Measurements from ENCODE around the gene CCDC157. TPM values are rescaled to one million over a fixed set of nuclear protein-coding genes. Genes with fewer than 3 reads are reported as not detected.

Gene CCDC157
- total RNA-seq, 1 donor from 2014 or later, result 0.53 TPM

GRCh38 chr22:30351226-30351625, 5.6 kb upstream of the CCDC157 start:
- DNase-seq (ENCODE audit: low read depth) (no peak), FAIRE-seq (no peak)
- no peak for TF ChIP-seq CTCF (IDR thresholded peaks at IDR 0.05; ENCODE audit: insufficient read depth, low read length, severe bottlenecking)
- Histone ChIP-seq H3K4me3 (ENCODE audit: low read depth, low read length) (no peak overlapping the region), H3K27me3 (ENCODE audit: control insufficient read depth, insufficient read depth, low read length) (no peaks in the 10 kb centered on the region), H3K36me3 (ENCODE audit: control insufficient read depth, insufficient read depth, low read length) (peaks cover 26% of the 10 kb centered on the region)

- no peak for TF ChIP-seq CTCF (IDR thresholded peaks at IDR 0.05; ENCODE audit: insufficient read depth, low read length, severe bottlenecking)
- Histone ChIP-seq H3K27me3 (ENCODE audit: control insufficient read depth, insufficient read depth, low read length) (no peaks in the 10 kb centered on the region), H3K36me3 (ENCODE audit: control insufficient read depth, insufficient read depth, low read length) (peaks cover 17% of the 10 kb centered on the region), H3K4me3 (ENCODE audit: low read depth, low read length) (no peak overlapping the region)
- DNase-seq (ENCODE audit: low read depth) (no peak), FAIRE-seq (no peak)
Measured at GRCh38 chr22:30354644-30355043, 2.2 kb upstream of the CCDC157 start.

- Histone ChIP-seq H3K4me3 (ENCODE audit: low read depth, low read length) (peak overlapping the region; percentile 89), H3K36me3 (ENCODE audit: control insufficient read depth, insufficient read depth, low read length) (peaks cover 8% of the 10 kb centered on the region), H3K27me3 (ENCODE audit: control insufficient read depth, insufficient read depth, low read length) (no peaks in the 10 kb centered on the region)
- DNase-seq (ENCODE audit: low read depth) (no peak), FAIRE-seq (no peak)
- no peak for TF ChIP-seq CTCF (IDR thresholded peaks at IDR 0.05; ENCODE audit: insufficient read depth, low read length, severe bottlenecking)
Measured at GRCh38 chr22:30357236-30357570, 396 bp downstream of the CCDC157 start.

GRCh38 chr22:30357650-30358215, 926 bp downstream of the CCDC157 start:
- H3K36me3 ChIP-seq (ENCODE audit: control insufficient read depth, insufficient read depth, low read length), result peaks cover 3% of the 10 kb centered on the region
- no peak for TF ChIP-seq CTCF (IDR thresholded peaks at IDR 0.05; ENCODE audit: insufficient read depth, low read length, severe bottlenecking)
- H3K27me3 ChIP-seq (ENCODE audit: control insufficient read depth, insufficient read depth, low read length), result no peaks in the 10 kb centered on the region
- H3K4me3 ChIP-seq (ENCODE audit: low read depth, low read length), result no peak overlapping the region
- DNase-seq (ENCODE audit: low read depth) (no peak), FAIRE-seq (no peak)

GRCh38 chr22:30358541-30358940, 1.7 kb downstream of the CCDC157 start:
- no peaks in the 10 kb centered on the region for H3K27me3 ChIP-seq (ENCODE audit: control insufficient read depth, insufficient read depth, low read length)

More at GRCh38 chr22:30358541-30358940, 1.7 kb downstream of the CCDC157 start:
- TF ChIP-seq CTCF (IDR thresholded peaks at IDR 0.05; ENCODE audit: insufficient read depth, low read length, severe bottlenecking), result no peak
- no peaks in the 10 kb centered on the region for H3K36me3 ChIP-seq (ENCODE audit: control insufficient read depth, insufficient read depth, low read length)
- DNase-seq (ENCODE audit: low read depth) (no peak), FAIRE-seq (no peak)
- H3K4me3 ChIP-seq (ENCODE audit: low read depth, low read length), result no peak overlapping the region
